Endothelial cell of umbilical vein (primary cell): Measurements from ENCODE around the gene SLC4A5. TPM values are rescaled to one million over a fixed set of nuclear protein-coding genes. Genes with fewer than 3 reads are reported as not detected.

Experiments
- BruUV-seq: library from RNA; stranded (reverse); fragments of 400-500 nt; replicated peaks from 2 replicates; lab custom pipeline; 2021; lab: Mats Ljungman, UMichigan
- CTCF ChIA-PET: fragments of 300-600, 350-600 bp; sonication (Branson Sonifier 250); formaldehyde crosslinking; loops from one replicate; lab custom pipeline; 2021; ENCODE audit warnings: antibody characterized with exemption, inconsistent platforms; lab: Charles Lee
- POLR2A ChIA-PET: fragments of 300-600, 350-600 bp; sonication (Branson Sonifier 250); formaldehyde crosslinking; loops from one replicate; lab custom pipeline; 2021; ENCODE audit warnings: antibody characterized with exemption, inconsistent platforms; lab: Charles Lee
- DNase-seq: peaks from one replicate; pipeline ENCODE4 v3.0.0-alpha.2; 2011; ENCODE audit warnings: low read depth, low spot score
- FAIRE-seq: peaks from 2 replicates; lab custom pipeline; 2011; peaks lifted over from hg19 to GRCh38; lab: Jason Lieb, UNC
- H2AFZ ChIP-seq: 2 replicates; pipeline ENCODE4 v1.6.0; 2012; ENCODE audit warnings: low read depth, low read length, control low read depth, inconsistent platforms
- H3K27ac ChIP-seq: 2 replicates; pipeline ENCODE4 v1.5.1; 2011; ENCODE audit warnings: low read depth, mild to moderate bottlenecking, control low read depth, low read length, moderate library complexity; ENCODE audit not compliant: insufficient read depth
- H3K27me3 ChIP-seq, 2 experiments: 2 replicates each; pipeline versions ENCODE4 v1.6.0 to v1.6.1; 2011; ENCODE audit warnings: low read length in 2 of 2, mixed read lengths in 1 of 2; ENCODE audit not compliant: control insufficient read depth in 2 of 2, insufficient read depth in 2 of 2
- H3K36me3 ChIP-seq, 2 experiments: 2 replicates in 1 of 2; 3 replicates in 1 of 2; pipeline ENCODE4 v1.5.1; 2011; ENCODE audit warnings: low read length in 2 of 2, mild to moderate bottlenecking in 1 of 2, moderate library complexity in 1 of 2; ENCODE audit not compliant: control insufficient read depth in 2 of 2, insufficient read depth in 2 of 2; ENCODE audit errors: extremely low read depth in 1 of 2
- H3K4me1 ChIP-seq: 3 replicates; pipeline ENCODE4 v1.5.1; 2011; ENCODE audit warnings: mild to moderate bottlenecking, low read length; ENCODE audit not compliant: control insufficient read depth, insufficient read depth; ENCODE audit errors: extremely low read depth
- H3K4me2 ChIP-seq: 2 replicates; pipeline ENCODE4 v1.6.1; 2011; ENCODE audit warnings: low read length, control low read depth, mixed read lengths; ENCODE audit not compliant: insufficient read depth
- H3K4me3 ChIP-seq, 3 experiments: fragments of 200-600 bp in 1 of 3; sonication (generic), shearing (Covaris generic) in 1 of 3; replicated peaks in 1 of 3; 2 replicates each; pipeline ENCODE4 v1.5.1; 2011 to 2016; ENCODE audit warnings: control low read depth in 3 of 3, low read length in 3 of 3, mild to moderate bottlenecking in 2 of 3, inconsistent platforms in 1 of 3, low read depth in 1 of 3, moderate library complexity in 1 of 3; ENCODE audit not compliant: insufficient read depth in 1 of 3
- H3K79me2 ChIP-seq: 2 replicates; pipeline ENCODE4 v1.6.0; 2012; ENCODE audit warnings: low read length, inconsistent platforms; ENCODE audit not compliant: control insufficient read depth, insufficient read depth
- H3K9ac ChIP-seq: replicated peaks from 2 replicates; pipeline ENCODE3; 2011; ENCODE audit warnings: low read length, control low read depth; ENCODE audit not compliant: insufficient read depth; ENCODE audit errors: extremely low read depth
- H3K9me1 ChIP-seq: replicated peaks from 3 replicates; pipeline ENCODE4 v1.6.0; 2011; ENCODE audit warnings: mild to moderate bottlenecking, low read length; ENCODE audit not compliant: control insufficient read depth, insufficient read depth; ENCODE audit errors: extremely low read depth
- H3K9me3 ChIP-seq: replicated peaks from 2 replicates; pipeline ENCODE4 v1.5.1; 2012; ENCODE audit warnings: low read length, inconsistent platforms; ENCODE audit not compliant: control insufficient read depth, insufficient read depth
- H4K20me1 ChIP-seq: replicated peaks from 2 replicates; pipeline ENCODE3; 2011; ENCODE audit warnings: mild to moderate bottlenecking, low read length; ENCODE audit not compliant: control insufficient read depth, insufficient read depth; ENCODE audit errors: extremely low read depth
- EZH2 ChIP-seq: IDR thresholded peaks from 2 replicates; pipeline ENCODE4 v1.6.1; 2012; ENCODE audit warnings: borderline replicate concordance, low read depth, mild to moderate bottlenecking, moderate library complexity, low read length, inconsistent platforms; ENCODE audit not compliant: severe bottlenecking
- FOS ChIP-seq: IDR thresholded peaks from 2 replicates; pipeline ENCODE4 v1.6.1; 2011; ENCODE audit warnings: mild to moderate bottlenecking, low read length, moderate library complexity, borderline replicate concordance; ENCODE audit not compliant: insufficient read depth
- GATA2 ChIP-seq: IDR thresholded peaks from 2 replicates; pipeline ENCODE4 v1.7.0; 2011; ENCODE audit warnings: low read depth, mild to moderate bottlenecking, moderate library complexity, mixed read lengths, low read length; ENCODE audit not compliant: insufficient read length, insufficient read depth
- JUN ChIP-seq: IDR thresholded peaks from 2 replicates; pipeline ENCODE4 v1.6.1; 2011; ENCODE audit warnings: borderline replicate concordance, low read depth; ENCODE audit not compliant: insufficient read length, insufficient read depth
- MYC ChIP-seq: IDR thresholded peaks from one replicate; pipeline ENCODE4 v1.6.1; 2011; ENCODE audit warnings: mild to moderate bottlenecking, low read depth, low read length
- POLR2A ChIP-seq: IDR thresholded peaks from 2 replicates; pipeline ENCODE4 v1.6.1; 2012; ENCODE audit warnings: low read depth, mild to moderate bottlenecking, control low read depth, low read length
- POLR2AphosphoS5 ChIP-seq: IDR thresholded peaks from 2 replicates; pipeline ENCODE4 v1.6.1; 2012; ENCODE audit warnings: low read depth, mild to moderate bottlenecking, control low read depth, low read length, moderate library complexity; ENCODE audit not compliant: insufficient read depth
- dilution Hi-C: fragments of 300-500 bp; cut with MboI; formaldehyde crosslinking; loops from one replicate; pipeline ENCODE4 v1.15.0; 2019; ENCODE audit warnings: low sequenced_read_pairs; ENCODE audit not compliant: extremely low pct_ligation_motif_present
- intact Hi-C: fragments of 100-400 bp; cut with micrococcal nuclease; formaldehyde crosslinking; loops from one replicate; pipeline ENCODE4 v1.10.0; 2022
- polyA plus RNA-seq, 4 experiments: library from polyadenylated mRNA; depleted of rRNA in 3 of 4; stranded (reverse) in 3 of 4; unstranded in 1 of 4; fragments of >200 nt; gene quantifications; 2 replicates each; pipeline versions ENCODE4 v1.2.1 to v1.2.3, GENCODE V29; 2011 to 2012; ENCODE audit warnings: missing spikeins in 1 of 4
- total RNA-seq: library from RNA; stranded (reverse); gene quantifications from 2 replicates; pipeline ENCODE4 v1.2.3, GENCODE V29; 2021
- TF ChIP-seq, protein P1 (sequence below): IDR thresholded peaks from 2 replicates; pipeline ENCODE4 v1.6.1; 2011; ENCODE audit not compliant: insufficient read depth, insufficient read length
- TF ChIP-seq, protein P2 (sequence below), 2 donors: IDR thresholded peaks; 1 replicate in 1 of 2; 2 replicates in 1 of 2; pipeline ENCODE4 v1.5.1; 2011; ENCODE audit warnings: low read length in 2 of 2, mild to moderate bottlenecking in 2 of 2, moderate library complexity in 2 of 2, control low read depth in 1 of 2, inconsistent platforms in 1 of 2, low read depth in 1 of 2; ENCODE audit not compliant: insufficient read depth in 1 of 2; ENCODE audit errors: extremely low read depth in 1 of 2

SLC4A5 gene
- total and polyA plus RNA-seq, 2 donors (not counting 3 experiments of a cell fraction or from before 2014, with no cell fraction given): 0.12 to 0.97 TPM

DNA sequence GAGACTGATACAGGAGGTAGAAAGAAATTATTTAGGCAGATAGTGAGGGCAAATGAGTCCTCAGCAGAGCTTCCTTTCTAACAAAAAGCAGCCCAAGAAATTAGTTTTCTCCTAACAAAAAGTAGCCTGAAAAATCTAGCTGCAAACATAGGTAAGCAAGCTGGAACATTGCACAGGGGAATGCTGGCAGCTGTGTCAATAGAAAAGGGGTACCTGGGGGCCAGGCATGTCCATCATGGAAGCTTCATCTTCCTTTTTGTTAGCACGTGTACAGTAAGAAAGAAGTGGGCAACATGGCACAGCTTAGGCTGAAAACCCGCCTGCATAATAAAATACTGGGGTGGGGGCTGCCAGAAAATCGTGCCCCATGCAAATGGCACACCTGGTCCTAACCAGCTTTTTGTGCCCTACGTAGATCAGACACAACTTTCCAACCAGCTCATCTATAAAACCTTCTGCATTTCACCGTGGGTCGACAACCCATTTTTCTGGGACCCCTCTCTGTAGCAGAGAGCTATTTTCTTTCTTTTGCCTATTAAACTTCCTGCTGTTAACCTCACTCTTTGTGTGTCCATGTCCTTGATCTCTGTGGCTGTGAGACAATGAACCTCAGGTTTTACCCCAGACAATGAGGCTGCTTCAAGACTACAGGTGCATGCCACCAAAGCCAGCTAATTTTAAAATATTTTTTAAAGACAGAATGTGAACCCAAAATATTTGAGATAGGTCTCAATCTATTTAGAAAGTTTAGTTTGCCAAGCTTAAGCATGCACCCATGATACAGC, 151.4 kb downstream of the SLC4A5 start:
- Histone ChIP-seq H3K36me3 (no peaks in the 10 kb centered on the region), H3K9me3 (no peaks in the 10 kb centered on the region), H3K4me2 (no peak overlapping the region), H4K20me1 (no peaks in the 10 kb centered on the region), H2AFZ (no peak overlapping the region), H3K27ac (no peak overlapping the region), H3K79me2 (no peaks in the 10 kb centered on the region), H3K27me3 (no peaks in the 10 kb centered on the region), H3K9me1 (no peaks in the 10 kb centered on the region), H3K4me3 (no peak overlapping the region), H3K4me1 (no peaks in the 10 kb centered on the region), H3K9ac (no peak overlapping the region)
- DNase-seq (no peak), FAIRE-seq (no peak)
- intact Hi-C loops: no loop called here
- CTCF ChIA-PET: interaction anchor here (0.8 to 1.4 kb wide), 4 partner anchors 9 to 365 kb away, joined by 3 to 5 read pairs (median 4); no protein-coding TSS in a partner anchor
- no TSS peak for BruUV-seq
- POLR2A ChIA-PET: no interaction called here
- TF ChIP-seq, protein P1, sequence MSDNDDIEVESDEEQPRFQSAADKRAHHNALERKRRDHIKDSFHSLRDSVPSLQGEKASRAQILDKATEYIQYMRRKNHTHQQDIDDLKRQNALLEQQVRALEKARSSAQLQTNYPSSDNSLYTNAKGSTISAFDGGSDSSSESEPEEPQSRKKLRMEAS: no peak
- TF ChIP-seq MYC: no peak
- TF ChIP-seq EZH2: no peak
- dilution Hi-C loops: no loop called here

DNA sequence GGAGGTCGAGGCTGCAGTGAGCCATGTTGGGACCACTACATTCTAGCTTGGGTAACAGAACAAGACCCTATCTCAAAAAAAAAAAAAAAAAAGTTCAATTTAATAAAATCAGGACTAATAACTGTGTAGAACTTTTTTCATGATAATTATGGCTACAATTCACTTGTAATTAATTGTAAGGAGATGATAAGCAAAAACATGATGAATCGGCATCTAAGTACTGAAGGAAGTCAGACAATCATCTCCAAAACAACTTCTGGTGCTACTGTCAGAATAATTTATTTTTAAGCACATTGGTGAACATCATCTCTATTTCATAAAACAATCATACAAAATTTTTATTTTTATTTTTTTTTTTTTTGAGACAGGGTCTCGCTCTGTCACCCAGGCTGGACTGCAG, 154.5 kb downstream of the SLC4A5 start:
- H3K27ac ChIP-seq: no peak overlapping the region
- no peak overlapping the region for H2AFZ ChIP-seq
- FAIRE-seq: no peak

More for the DNA sequence above, 154.5 kb downstream of the SLC4A5 start:
- H3K36me3 ChIP-seq: no peaks in the 10 kb centered on the region
- dilution Hi-C loops (no loop called here), intact Hi-C loops (no loop called here)
- DNase-seq: no peak
- H3K9me3 ChIP-seq: no peaks in the 10 kb centered on the region
- no peak overlapping the region for H3K9ac ChIP-seq
- BruUV-seq: no TSS peak
- no peak overlapping the region for H3K4me2 ChIP-seq
- H3K4me3 ChIP-seq: no peak overlapping the region
- CTCF ChIA-PET: interaction anchor here (1.0 kb wide), 1 partner anchor 10 kb away, joined by 3 read pairs; the partner anchor contains the start of gene MTHFD2
- H3K9me1 ChIP-seq: no peaks in the 10 kb centered on the region
- no peaks in the 10 kb centered on the region for H4K20me1 ChIP-seq
- no peaks in the 10 kb centered on the region for H3K79me2 ChIP-seq
- POLR2A ChIA-PET: no interaction called here
- TF ChIP-seq, protein P2, sequence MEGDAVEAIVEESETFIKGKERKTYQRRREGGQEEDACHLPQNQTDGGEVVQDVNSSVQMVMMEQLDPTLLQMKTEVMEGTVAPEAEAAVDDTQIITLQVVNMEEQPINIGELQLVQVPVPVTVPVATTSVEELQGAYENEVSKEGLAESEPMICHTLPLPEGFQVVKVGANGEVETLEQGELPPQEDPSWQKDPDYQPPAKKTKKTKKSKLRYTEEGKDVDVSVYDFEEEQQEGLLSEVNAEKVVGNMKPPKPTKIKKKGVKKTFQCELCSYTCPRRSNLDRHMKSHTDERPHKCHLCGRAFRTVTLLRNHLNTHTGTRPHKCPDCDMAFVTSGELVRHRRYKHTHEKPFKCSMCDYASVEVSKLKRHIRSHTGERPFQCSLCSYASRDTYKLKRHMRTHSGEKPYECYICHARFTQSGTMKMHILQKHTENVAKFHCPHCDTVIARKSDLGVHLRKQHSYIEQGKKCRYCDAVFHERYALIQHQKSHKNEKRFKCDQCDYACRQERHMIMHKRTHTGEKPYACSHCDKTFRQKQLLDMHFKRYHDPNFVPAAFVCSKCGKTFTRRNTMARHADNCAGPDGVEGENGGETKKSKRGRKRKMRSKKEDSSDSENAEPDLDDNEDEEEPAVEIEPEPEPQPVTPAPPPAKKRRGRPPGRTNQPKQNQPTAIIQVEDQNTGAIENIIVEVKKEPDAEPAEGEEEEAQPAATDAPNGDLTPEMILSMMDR (IDR thresholded peaks at IDR 0.05; ENCODE audit: extremely low read depth in 1 of 2, insufficient read depth in 1 of 2, low read depth in 1 of 2, low read length in 2 of 2): no peak
- TF ChIP-seq, protein P1: no peak
- no peak for TF ChIP-seq MYC
- no peak for TF ChIP-seq FOS
- no peak for TF ChIP-seq POLR2A
- TF ChIP-seq POLR2AphosphoS5: no peak
- no peak for TF ChIP-seq JUN
- TF ChIP-seq GATA2: no peak
- no peak for TF ChIP-seq EZH2
- H3K4me1 ChIP-seq: no peaks in the 10 kb centered on the region
- peaks cover 0 to 4% of the 10 kb centered on the region in 2 experiments for H3K27me3 ChIP-seq
